Astrocyte (in vitro differentiated cells and primary cell): ENCODE data around the gene APOH. TPM values are rescaled to one million over a fixed set of nuclear protein-coding genes. Genes with fewer than 3 reads are reported as not detected.

ENCODE experiments used
- total RNA-seq: library from RNA; stranded (reverse); gene quantifications from 2 replicates; pipeline ENCODE4 v1.2.1, GENCODE V29; 2021

Gene APOH
- total RNA-seq, 1 donor from 2014 or later = not detected

Other genes with a start within 250 kb of the APOH start
- gene CEP112, start 37.3 kb downstream of the APOH start, total RNA-seq = 13.9 and 22.1 TPM in 2 replicates
- 43.6 and 49.9 TPM in 2 replicates for gene PRKCA, start 73.2 kb upstream of the APOH start, total RNA-seq